GM19397 (cell line): ENCODE data around the gene FUBP3.

Source experiments
- ATAC-seq: cut with Tn5 transposase; IDR thresholded peaks from one replicate; pipeline ENCODE4 v1.9.1; 2021; ENCODE audit warnings: mild to moderate bottlenecking, moderate library complexity; ENCODE audit not compliant: unreplicated experiment

Gene FUBP3

GRCh38 chr9:130578865-130579737, at the start of gene FUBP3:
FUBP3 (plus strand) TSS chr9:130579577; CDS start chr9:130579681, 104 bp downstream.
- ATAC-seq, result peak; percentile 89

DNA sequence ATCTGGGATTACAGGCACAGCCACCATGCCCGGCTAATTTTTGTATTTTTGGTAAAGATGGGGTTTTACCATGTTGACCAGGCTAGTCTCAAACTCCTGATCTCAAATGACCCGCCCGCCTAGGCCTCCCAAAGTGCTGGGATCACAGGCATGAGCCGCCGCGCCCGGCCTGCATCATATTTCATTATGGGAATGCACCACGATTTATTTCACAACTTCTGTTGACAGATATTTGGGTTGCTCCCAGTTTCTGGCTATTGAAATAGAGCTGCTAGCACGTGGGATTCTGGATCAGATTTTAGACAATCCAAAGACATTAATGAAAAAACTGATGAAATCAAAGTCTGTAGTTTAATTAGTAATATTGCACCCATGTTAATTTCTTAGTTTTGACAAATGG, 48.4 kb upstream of the FUBP3 start:
- ATAC-seq, result no peak

- ATAC-seq, result no peak
Measured at GRCh38 chr9:130531670-130532069, 47.7 kb upstream of the FUBP3 start.

- ATAC-seq, result no peak
Measured at GRCh38 chr9:130532426-130533080, 46.8 kb upstream of the FUBP3 start.

DNA sequence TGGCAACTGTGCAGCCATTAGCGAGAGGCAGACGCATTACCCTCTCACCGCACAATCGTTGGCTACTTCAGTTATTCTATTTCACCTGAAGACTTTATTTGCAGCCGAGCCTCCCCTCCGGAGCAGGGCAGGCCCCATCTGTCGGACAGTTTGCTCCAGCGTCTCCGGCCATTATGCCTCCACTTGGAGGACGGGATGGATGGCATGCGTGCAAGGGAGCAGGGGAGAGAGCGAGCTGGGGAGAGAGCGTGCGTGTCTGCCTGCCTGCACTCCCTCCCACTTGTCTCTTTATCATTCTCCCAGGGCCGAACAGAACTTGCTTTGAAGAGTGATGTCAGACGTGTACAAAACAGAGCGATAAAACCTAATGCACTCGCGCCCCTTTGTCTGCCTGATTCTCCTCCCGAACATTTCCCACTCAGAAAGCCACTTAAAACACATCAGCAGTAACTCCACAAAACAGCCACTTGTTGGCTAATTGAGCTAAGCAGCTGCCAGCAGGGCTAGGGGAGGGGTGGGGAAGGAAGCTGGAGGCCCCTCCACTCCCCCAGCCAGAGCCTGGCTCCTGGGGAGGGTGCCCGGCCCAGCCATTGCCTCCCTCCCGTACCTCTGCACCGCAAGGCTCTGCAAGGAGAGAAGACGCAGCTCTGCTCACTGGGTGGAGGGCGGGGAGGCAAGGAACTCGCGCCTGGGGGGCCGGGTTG, 43.4 kb upstream of the FUBP3 start:
- no peak for ATAC-seq

DNA sequence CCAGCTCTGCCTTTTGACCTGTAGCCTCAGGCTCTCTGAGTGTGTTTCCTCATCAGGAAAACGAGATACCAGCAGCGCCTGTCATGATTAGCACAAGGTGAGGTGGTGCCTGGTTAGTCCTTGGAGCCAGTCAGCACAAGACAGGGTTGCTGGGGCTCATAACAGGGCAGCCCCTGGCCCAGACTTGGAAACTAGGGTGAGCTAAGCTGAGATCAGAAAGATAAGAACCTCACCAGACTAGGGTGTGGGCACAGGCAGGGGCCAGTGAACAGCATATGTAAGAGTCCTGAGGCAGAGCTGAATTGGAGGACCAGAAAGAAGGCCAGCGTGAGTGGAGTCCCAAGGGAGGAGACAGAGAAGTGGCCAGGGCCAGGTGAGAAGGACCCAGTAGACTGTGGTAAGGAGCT, 42.7 kb upstream of the FUBP3 start:
- no peak for ATAC-seq

DNA sequence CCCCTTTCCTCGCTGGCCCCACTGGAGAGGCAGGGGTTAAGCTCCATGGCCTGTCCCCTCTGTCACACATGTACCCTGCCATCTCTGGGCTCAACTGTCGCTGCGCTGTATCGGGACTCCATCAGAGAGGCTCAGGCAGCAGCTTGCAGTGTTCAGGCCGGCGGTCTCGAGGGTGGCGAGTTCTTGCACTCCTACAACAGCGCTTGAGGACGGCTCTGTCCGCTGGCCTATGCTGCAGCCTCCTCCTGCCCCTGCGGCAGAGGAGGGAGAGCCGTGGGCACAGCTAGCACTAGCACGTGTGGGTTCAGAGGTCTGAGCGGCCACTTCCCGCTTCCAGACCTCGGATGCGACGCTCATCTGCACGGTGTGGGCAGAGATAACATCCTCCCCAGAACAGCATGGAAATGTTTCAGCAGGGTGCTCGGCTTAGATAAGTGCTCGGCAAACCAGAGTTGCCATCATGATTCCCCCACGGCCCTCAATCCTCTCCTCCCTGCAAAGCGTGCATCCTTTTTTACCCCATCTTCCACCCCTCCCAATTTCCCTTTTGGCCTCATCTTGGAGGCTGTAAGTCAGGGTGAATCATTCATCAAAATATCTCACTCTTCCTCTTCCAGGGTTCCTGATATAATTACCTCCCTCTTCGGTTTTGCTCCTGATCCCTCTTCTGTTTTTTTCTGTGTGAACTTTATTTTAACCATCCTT, 41.9 kb upstream of the FUBP3 start:
- no peak for ATAC-seq

GRCh38 chr9:130539420-130540223, 39.8 kb upstream of the FUBP3 start:
- no peak for ATAC-seq

DNA sequence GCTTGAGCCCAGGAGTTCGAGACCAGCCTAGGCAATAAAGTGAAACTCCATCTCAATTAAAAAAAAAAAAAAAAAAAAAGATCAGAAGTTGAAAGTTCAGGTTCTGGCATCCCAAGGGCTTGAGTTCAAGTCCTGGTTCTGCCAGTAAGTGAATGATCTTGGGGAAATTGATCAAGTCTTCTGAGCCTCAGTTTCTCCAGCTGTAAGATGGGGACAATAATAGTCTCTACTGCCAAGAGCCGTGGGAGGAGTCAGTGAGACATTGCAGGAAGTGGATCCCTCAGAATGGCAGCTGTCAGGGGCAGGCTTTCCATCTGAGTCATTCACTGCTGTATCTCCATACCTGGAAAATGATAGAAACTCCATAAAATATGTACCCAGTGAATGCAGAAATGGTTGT, 37.8 kb upstream of the FUBP3 start:
- ATAC-seq, result no peak

GRCh38 chr9:130542038-130542437, 37.3 kb upstream of the FUBP3 start:
- ATAC-seq, result no peak

GRCh38 chr9:130542457-130543228, 36.7 kb upstream of the FUBP3 start:
- no peak for ATAC-seq

GRCh38 chr9:130543368-130543767, 36.0 kb upstream of the FUBP3 start:
- no peak for ATAC-seq

DNA sequence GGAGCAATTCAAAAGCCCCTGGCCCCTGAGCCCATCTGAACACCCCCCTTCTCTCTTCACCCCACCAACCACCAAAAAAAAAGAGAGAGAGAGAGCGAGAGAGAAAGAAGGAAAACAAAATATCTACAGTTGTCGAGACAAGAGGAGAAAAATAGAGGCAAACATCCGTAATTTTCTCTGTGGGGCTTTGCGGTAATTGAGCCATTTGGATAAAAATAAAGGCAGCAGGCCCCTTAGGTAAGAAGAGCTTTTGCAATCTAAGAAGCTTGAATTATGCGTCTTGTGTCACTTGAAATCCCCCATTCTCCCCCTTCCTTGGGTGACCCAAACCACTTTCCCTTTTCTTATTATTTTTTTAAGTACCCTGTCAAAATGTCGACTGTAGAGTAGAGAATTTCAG, 35.5 kb upstream of the FUBP3 start:
- ATAC-seq, result no peak

DNA sequence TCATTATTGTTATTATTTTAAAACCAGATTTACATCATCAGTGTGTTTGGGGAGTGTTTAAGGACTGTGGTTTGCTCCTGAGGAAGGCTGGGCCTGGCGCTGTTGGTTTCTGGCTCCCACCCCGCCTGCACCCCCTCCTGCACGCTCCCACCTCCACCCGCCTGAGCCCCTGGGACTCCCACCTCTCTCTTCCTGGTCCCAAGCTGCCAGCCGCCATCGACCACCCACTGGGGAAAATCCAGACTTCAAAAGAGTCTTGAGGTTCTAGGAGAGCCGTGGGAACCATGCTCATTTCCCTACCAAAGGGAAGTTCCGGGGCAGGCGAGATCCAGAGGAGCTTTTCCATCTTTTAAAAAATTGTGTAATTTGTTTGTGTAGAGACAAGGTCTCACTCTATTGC, 35.0 kb upstream of the FUBP3 start:
- no peak for ATAC-seq

GRCh38 chr9:130548103-130548502, 31.3 kb upstream of the FUBP3 start:
- no peak for ATAC-seq

- no peak for ATAC-seq
Measured at GRCh38 chr9:130549093-130549735, 30.2 kb upstream of the FUBP3 start.

GRCh38 chr9:130554606-130555005, 24.8 kb upstream of the FUBP3 start:
- ATAC-seq, result no peak

- ATAC-seq, result no peak
Measured at GRCh38 chr9:130555061-130555460, 24.3 kb upstream of the FUBP3 start.

DNA sequence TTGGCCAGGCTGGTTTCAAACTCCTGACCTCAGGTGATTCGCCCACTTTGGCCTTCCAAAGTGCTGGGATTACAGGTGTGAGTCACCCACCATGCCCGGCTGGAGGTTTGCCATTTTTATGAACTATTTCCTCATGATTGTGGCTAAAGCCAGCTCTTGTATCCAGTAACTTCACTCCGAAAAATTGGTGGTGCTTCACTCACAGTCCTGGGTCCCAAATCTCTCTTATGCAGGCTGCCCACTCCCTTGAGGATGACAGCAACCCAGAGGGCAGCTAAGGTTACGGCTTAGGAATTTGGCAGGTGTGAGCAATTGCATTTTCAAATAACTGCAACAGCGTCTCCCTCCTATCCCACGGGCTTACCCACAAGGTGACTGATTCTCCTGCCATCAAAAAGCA, 23.4 kb upstream of the FUBP3 start:
- no peak for ATAC-seq
